K562 (cell line): ENCODE results near the gene ZNF618. TPM values are rescaled to one million over a fixed set of nuclear protein-coding genes. Genes with fewer than 3 reads are reported as not detected.

Experiments used
- ATAC-seq: fragments of 200-7000 bp; cut with Tn5 transposase; 3 replicates; pipeline ENCODE4 v1.9.1; 2020; ENCODE audit warnings: moderate library complexity
- BruUV-seq: library from RNA; stranded (reverse); fragments of 400-500 nt; replicated peaks from 2 replicates; lab custom pipeline; 2021; lab: Mats Ljungman, UMichigan
- CTCF ChIA-PET: fragments of 300-600 bp; formaldehyde crosslinking; extraction: SDS; loops from one replicate; lab custom pipeline; 2021; ENCODE audit warnings: low intra/inter-chr PET ratio; lab: Yijun Ruan, JAX
- POLR2A ChIA-PET: fragments of 300-600, 350-650 bp; sonication (Branson Sonifier 250); formaldehyde crosslinking; extraction: SDS; loops from one replicate; lab custom pipeline; 2021; ENCODE audit warnings: antibody characterized with exemption, inconsistent platforms; lab: Yijun Ruan, JAX
- DNase-seq, 4 experiments: peaks; one replicate each; pipeline versions ENCODE4 v3.0.0 to v3.0.0-alpha.2; 2011 to 2018; ENCODE audit warnings: low spot score in 3 of 4, mixed read lengths in 3 of 4; ENCODE audit errors: extremely low read depth in 1 of 4
- FAIRE-seq: peaks from 2 replicates; lab custom pipeline; 2011; peaks lifted over from hg19 to GRCh38; lab: Jason Lieb, UNC
- H2AFZ ChIP-seq: 2 replicates; pipeline ENCODE4 v1.6.0; 2011; ENCODE audit warnings: low read depth, low read length, control low read depth, inconsistent platforms
- H3K27ac ChIP-seq: fragments of 200-600 bp; 3 replicates; pipeline ENCODE4 v1.8.0; 2011; ENCODE audit warnings: low read depth, mild to moderate bottlenecking, control low read depth, inconsistent platforms, low read length, moderate library complexity, mixed read lengths; ENCODE audit errors: extremely low read depth
- H3K27me3 ChIP-seq, 2 experiments: fragments of 300-600 bp in 1 of 2; 2 replicates in 1 of 2; 3 replicates in 1 of 2; pipeline versions ENCODE4 v1.6.0 to v1.8.0; 2011; ENCODE audit warnings: inconsistent platforms in 2 of 2, low read length in 2 of 2, mild to moderate bottlenecking in 1 of 2, mixed read lengths in 1 of 2, moderate library complexity in 1 of 2; ENCODE audit not compliant: control insufficient read depth in 2 of 2, insufficient read depth in 2 of 2
- H3K36me3 ChIP-seq: fragments of 300-600 bp; 3 replicates; pipeline ENCODE4 v1.8.0; 2011; ENCODE audit warnings: mild to moderate bottlenecking, low read length, inconsistent platforms; ENCODE audit not compliant: control insufficient read depth, insufficient read depth
- H3K4me1 ChIP-seq, 2 experiments: fragments of 200-600 bp in 1 of 2; replicated peaks in 1 of 2; 2 replicates in 1 of 2; 3 replicates in 1 of 2; pipeline versions ENCODE4 v1.5.1 to v1.8.0; 2011; ENCODE audit warnings: inconsistent platforms in 2 of 2, low read length in 2 of 2, mild to moderate bottlenecking in 1 of 2, mixed read lengths in 1 of 2, moderate library complexity in 1 of 2; ENCODE audit not compliant: control insufficient read depth in 2 of 2, insufficient read depth in 2 of 2
- H3K4me2 ChIP-seq: 2 replicates; pipeline ENCODE4 v1.6.1; 2011; ENCODE audit warnings: low read length, control low read depth, inconsistent platforms, mixed read lengths; ENCODE audit not compliant: insufficient read depth
- H3K4me3 ChIP-seq: fragments of 200-600 bp; sonication (generic), shearing (Covaris generic); 2 replicates; pipeline ENCODE4 v1.5.1; 2016; ENCODE audit warnings: control low read depth, inconsistent platforms
- H3K79me2 ChIP-seq: fragments of 200-600 bp; 3 replicates; pipeline ENCODE4 v1.8.0; 2011; ENCODE audit warnings: low read length, inconsistent platforms; ENCODE audit not compliant: control insufficient read depth, insufficient read depth
- H3K9ac ChIP-seq, 2 experiments: 2 replicates each; pipeline versions ENCODE4 v1.6.0 to v1.6.1; 2011; ENCODE audit warnings: low read depth in 2 of 2, low read length in 2 of 2, control low read depth in 1 of 2, inconsistent platforms in 1 of 2, mild to moderate bottlenecking in 1 of 2, mixed read lengths in 1 of 2; ENCODE audit not compliant: insufficient read depth in 1 of 2
- H3K9me1 ChIP-seq: one replicate; pipeline ENCODE4 v1.6.0; 2011; ENCODE audit warnings: inconsistent platforms, mild to moderate bottlenecking, low read length, moderate library complexity; ENCODE audit not compliant: control insufficient read depth, insufficient read depth
- H3K9me3 ChIP-seq: replicated peaks from 2 replicates; pipeline ENCODE4 v1.5.1; 2011; ENCODE audit warnings: low read depth, low read length, inconsistent platforms; ENCODE audit not compliant: control insufficient read depth, insufficient read depth
- H4K20me1 ChIP-seq: replicated peaks from 2 replicates; pipeline ENCODE4 v1.6.1; 2011; ENCODE audit warnings: low read length, inconsistent platforms, mixed read lengths; ENCODE audit not compliant: control insufficient read depth, insufficient read depth
- CREM ChIP-seq: IDR thresholded peaks from 2 replicates; pipeline ENCODE4 v1.6.1; 2014; ENCODE audit warnings: antibody characterized with exemption, low read depth
- HCFC1 ChIP-seq: IDR thresholded peaks from 2 replicates; pipeline ENCODE4 v1.6.1; 2012; ENCODE audit warnings: low read depth, low read length, improper control_type of control experiment
- ZNF507 ChIP-seq: conservative IDR thresholded peaks from 2 replicates; pipeline ENCODE4 v1.6.1; 2017; ENCODE audit warnings: missing genetic modification characterization, missing compliant biosample characterization
- in situ Hi-C: fragments of 300-500 bp; cut with MboI; formaldehyde crosslinking; loops from 4 replicates; pipeline ENCODE4 v1.15.0; 2018; ENCODE audit warnings: inconsistent platforms, mixed read lengths
- intact Hi-C: fragments of 100-400 bp; cut with micrococcal nuclease; formaldehyde crosslinking; loops from 2 replicates; pipeline ENCODE4 v1.14.2; 2022
- polyA plus RNA-seq, 8 experiments: library from polyadenylated mRNA; depleted of rRNA in 4 of 8; stranded (reverse) in 5 of 8; unstranded in 3 of 8; fragments of >200 nt; fragmentation: Nextera tagmentation in 2 of 8; fragmentation: Illumina TruSeq in 1 of 8; extraction: Ambion mirVana in 2 of 8; extraction: Trizol in 1 of 8; gene quantifications; 2 replicates each; pipeline versions ENCODE4 v1.2.1 to v1.2.3, GENCODE V29; 2011 to 2014; ENCODE audit warnings: inconsistent platforms in 1 of 8, missing spikeins in 1 of 8
- total RNA-seq, 7 experiments: library from RNA; depleted of rRNA in 6 of 7; stranded (reverse); fragments of >200 nt in 6 of 7; fragmentation: Illumina TruSeq in 2 of 7; extraction: Trizol in 2 of 7; gene quantifications; 2 replicates each; pipeline versions ENCODE4 v1.2.1 to v1.2.3, GENCODE V29; 2011 to 2021; ENCODE audit warnings: low replicate concordance in 1 of 7
- TF ChIP-seq, protein P1 (sequence below): fragments of 250-450 bp; sonication (Bioruptor Pico); IDR thresholded peaks from 2 replicates; pipeline ENCODE4 v1.4.0; 2020; ENCODE audit warnings: mild to moderate bottlenecking

ZNF618 gene
- total and polyA plus RNA-seq, 9 of the 15 experiments (the other 6 are each of a cell fraction or from before 2014, with no cell fraction given): 0.08 to 13.7 (median 3.4) TPM

DNA sequence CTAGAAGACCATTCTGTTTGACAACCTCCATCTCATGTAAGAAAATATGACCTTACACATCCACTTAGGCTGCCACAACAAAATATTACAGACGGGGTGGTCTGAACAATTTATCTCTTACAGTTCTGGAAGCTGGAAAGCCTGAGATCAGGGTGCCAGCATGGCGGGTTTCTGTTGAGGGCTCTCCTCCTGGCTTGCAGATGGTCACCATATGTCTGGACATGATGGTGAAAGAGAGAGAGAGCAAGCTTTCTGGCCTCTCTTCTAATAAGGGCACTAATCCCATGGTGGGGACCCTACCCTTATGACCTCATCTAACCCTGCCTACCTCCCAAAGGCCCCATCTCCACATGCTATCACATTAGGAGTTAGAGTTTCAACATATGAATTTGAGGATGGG lies 136.0 kb downstream of the ZNF618 start (continued):
- TF ChIP-seq, protein P1, sequence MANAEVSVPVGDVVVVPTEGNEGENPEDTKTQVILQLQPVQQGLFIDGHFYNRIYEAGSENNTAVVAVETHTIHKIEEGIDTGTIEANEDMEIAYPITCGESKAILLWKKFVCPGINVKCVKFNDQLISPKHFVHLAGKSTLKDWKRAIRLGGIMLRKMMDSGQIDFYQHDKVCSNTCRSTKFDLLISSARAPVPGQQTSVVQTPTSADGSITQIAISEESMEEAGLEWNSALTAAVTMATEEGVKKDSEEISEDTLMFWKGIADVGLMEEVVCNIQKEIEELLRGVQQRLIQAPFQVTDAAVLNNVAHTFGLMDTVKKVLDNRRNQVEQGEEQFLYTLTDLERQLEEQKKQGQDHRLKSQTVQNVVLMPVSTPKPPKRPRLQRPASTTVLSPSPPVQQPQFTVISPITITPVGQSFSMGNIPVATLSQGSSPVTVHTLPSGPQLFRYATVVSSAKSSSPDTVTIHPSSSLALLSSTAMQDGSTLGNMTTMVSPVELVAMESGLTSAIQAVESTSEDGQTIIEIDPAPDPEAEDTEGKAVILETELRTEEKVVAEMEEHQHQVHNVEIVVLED (CRISPR knock-in tag): no peak

DNA sequence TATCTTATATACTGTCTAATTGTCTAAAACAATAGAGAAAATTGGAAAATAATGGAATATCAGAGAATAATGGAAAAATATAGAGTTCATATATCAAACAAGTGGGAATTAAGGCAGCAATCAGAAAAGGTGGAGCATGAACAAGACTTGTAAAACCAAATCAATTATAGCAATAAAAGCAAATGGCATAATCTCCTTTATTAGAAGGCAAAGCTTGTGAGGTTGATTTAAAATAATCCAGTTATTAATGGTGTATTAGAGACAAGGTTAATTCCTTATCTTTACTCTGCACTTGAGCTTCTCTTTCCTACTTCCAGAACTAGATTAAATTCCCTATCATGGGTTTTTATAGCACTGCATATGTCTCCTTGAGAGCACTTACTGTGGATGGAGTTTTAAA lies 137.9 kb downstream of the ZNF618 start:
- Histone ChIP-seq H2AFZ (no peak overlapping the region), H3K27ac (no peak overlapping the region), H3K36me3 (no peaks in the 10 kb centered on the region), H3K79me2 (no peaks in the 10 kb centered on the region), H3K9me1 (no peaks in the 10 kb centered on the region), H4K20me1 (no peaks in the 10 kb centered on the region), H3K9me3 (no peaks in the 10 kb centered on the region), H3K4me3 (no peak overlapping the region), H3K27me3 (no peaks in the 10 kb centered on the region), H3K4me2 (no peak overlapping the region), H3K4me1 (no peaks in the 10 kb centered on the region), H3K9ac (no peak overlapping the region)
- intact Hi-C loops: no loop called here
- no peak for TF ChIP-seq CREM
- peak; percentile 97 for TF ChIP-seq ZNF507 (tag)
- TF ChIP-seq HCFC1: no peak
- ATAC-seq: no peak
- DNase-seq: no peak
- BruUV-seq: no TSS peak
- FAIRE-seq: no peak
- in situ Hi-C loops: no loop called here
- CTCF ChIA-PET: no interaction called here
- POLR2A ChIA-PET: no interaction called here
